ENCODE results near the gene CAPN2.

CAPN2 gene

DNA sequence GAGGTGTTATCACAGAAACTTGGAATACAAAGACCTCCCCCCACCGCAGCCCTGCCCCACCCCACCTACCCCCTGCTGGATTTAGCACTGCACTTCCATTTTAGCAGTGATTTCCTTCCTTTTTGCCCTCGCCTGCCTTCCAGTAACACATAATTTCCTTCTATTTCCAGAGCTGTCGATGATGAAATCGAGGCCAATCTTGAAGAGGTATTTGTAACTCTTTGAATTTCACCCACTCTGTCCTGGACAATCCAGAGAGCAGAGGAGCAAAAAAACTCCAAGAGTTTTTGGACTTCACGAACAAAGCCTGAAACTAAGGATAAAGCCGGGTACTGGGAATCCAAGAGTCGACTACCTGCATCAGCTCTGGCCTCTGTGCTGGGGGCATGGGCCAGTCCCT lies 49.1 kb downstream of the CAPN2 start:
- TF ChIP-seq, protein P1, sequence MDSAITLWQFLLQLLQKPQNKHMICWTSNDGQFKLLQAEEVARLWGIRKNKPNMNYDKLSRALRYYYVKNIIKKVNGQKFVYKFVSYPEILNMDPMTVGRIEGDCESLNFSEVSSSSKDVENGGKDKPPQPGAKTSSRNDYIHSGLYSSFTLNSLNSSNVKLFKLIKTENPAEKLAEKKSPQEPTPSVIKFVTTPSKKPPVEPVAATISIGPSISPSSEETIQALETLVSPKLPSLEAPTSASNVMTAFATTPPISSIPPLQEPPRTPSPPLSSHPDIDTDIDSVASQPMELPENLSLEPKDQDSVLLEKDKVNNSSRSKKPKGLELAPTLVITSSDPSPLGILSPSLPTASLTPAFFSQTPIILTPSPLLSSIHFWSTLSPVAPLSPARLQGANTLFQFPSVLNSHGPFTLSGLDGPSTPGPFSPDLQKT (IDR thresholded peaks at IDR 0.05; ENCODE audit: borderline replicate concordance, low read depth, low read length), result no peak
- TF ChIP-seq KLF16 (tag by site-specific recombination; IDR thresholded peaks at IDR 0.05) (no peak), ZSCAN23 (tag by site-specific recombination; IDR thresholded peaks at IDR 0.05) (no peak), GLIS2 (tag by site-specific recombination; IDR thresholded peaks at IDR 0.05) (no peak), ZNF776 (tag by site-specific recombination; IDR thresholded peaks at IDR 0.05; ENCODE audit: borderline replicate concordance) (no peak), ZNF654 (tag by site-specific recombination; IDR thresholded peaks at IDR 0.05; ENCODE audit: low read depth) (no peak), ZNF16 (tag by site-specific recombination; IDR thresholded peaks at IDR 0.05; ENCODE audit: low read depth) (no peak), ZNF585B (tag by site-specific recombination; IDR thresholded peaks at IDR 0.05) (no peak), ZNF660 (tag by site-specific recombination; IDR thresholded peaks at IDR 0.05) (no peak), ZNF394 (tag by site-specific recombination; IDR thresholded peaks at IDR 0.05; ENCODE audit: borderline replicate concordance) (no peak), ZFP37 (tag by site-specific recombination; IDR thresholded peaks at IDR 0.05) (no peak), ZNF501 (tag by site-specific recombination; IDR thresholded peaks at IDR 0.05) (no peak)
- TF ChIP-seq, protein P2, sequence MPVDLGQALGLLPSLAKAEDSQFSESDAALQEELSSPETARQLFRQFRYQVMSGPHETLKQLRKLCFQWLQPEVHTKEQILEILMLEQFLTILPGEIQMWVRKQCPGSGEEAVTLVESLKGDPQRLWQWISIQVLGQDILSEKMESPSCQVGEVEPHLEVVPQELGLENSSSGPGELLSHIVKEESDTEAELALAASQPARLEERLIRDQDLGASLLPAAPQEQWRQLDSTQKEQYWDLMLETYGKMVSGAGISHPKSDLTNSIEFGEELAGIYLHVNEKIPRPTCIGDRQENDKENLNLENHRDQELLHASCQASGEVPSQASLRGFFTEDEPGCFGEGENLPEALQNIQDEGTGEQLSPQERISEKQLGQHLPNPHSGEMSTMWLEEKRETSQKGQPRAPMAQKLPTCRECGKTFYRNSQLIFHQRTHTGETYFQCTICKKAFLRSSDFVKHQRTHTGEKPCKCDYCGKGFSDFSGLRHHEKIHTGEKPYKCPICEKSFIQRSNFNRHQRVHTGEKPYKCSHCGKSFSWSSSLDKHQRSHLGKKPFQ (tag by site-specific recombination; IDR thresholded peaks at IDR 0.05), result no peak
- TF ChIP-seq, protein P3, sequence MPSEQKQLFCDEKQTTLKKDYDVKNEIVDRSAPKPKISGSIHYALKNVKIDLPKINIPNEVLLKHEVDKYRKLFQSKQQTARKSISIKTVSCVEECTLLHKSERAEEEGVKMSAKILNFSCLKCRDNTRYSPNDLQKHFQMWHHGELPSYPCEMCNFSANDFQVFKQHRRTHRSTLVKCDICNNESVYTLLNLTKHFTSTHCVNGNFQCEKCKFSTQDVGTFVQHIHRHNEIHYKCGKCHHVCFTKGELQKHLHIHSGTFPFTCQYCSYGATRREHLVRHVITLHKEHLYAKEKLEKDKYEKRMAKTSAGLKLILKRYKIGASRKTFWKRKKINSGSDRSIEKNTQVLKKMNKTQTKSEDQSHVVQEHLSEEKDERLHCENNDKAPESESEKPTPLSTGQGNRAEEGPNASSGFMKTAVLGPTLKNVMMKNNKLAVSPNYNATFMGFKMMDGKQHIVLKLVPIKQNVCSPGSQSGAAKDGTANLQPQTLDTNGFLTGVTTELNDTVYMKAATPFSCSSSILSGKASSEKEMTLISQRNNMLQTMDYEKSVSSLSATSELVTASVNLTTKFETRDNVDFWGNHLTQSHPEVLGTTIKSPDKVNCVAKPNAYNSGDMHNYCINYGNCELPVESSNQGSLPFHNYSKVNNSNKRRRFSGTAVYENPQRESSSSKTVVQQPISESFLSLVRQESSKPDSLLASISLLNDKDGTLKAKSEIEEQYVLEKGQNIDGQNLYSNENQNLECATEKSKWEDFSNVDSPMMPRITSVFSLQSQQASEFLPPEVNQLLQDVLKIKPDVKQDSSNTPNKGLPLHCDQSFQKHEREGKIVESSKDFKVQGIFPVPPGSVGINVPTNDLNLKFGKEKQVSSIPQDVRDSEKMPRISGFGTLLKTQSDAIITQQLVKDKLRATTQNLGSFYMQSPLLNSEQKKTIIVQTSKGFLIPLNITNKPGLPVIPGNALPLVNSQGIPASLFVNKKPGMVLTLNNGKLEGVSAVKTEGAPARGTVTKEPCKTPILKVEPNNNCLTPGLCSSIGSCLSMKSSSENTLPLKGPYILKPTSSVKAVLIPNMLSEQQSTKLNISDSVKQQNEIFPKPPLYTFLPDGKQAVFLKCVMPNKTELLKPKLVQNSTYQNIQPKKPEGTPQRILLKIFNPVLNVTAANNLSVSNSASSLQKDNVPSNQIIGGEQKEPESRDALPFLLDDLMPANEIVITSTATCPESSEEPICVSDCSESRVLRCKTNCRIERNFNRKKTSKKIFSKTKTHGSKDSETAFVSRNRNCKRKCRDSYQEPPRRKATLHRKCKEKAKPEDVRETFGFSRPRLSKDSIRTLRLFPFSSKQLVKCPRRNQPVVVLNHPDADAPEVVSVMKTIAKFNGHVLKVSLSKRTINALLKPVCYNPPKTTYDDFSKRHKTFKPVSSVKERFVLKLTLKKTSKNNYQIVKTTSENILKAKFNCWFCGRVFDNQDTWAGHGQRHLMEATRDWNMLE (tag by site-specific recombination; conservative IDR thresholded peaks at IDR 0.05; ENCODE audit: low read depth), result no peak
- TF ChIP-seq, protein P4, sequence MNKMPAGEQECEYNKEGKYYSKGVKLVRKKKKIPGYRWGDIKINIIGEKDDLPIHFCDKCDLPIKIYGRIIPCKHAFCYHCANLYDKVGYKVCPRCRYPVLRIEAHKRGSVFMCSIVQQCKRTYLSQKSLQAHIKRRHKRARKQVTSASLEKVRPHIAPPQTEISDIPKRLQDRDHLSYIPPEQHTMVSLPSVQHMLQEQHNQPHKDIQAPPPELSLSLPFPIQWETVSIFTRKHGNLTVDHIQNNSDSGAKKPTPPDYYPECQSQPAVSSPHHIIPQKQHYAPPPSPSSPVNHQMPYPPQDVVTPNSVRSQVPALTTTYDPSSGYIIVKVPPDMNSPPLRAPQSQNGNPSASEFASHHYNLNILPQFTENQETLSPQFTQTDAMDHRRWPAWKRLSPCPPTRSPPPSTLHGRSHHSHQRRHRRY (tag by site-specific recombination; IDR thresholded peaks at IDR 0.05), result no peak
- H3K4me3 ChIP-seq (ENCODE audit: low read depth, low read length), result no peak overlapping the region
- no peaks in the 10 kb centered on the region for H3K9me3 ChIP-seq (ENCODE audit: control insufficient read depth, insufficient read depth, low read depth, low read length)
- CTCF ChIA-PET, result interaction anchor here (1.0 to 2.2 kb wide), 3 partner anchors 9 to 12 kb away, joined by 3 to 17 read pairs (median 4); no protein-coding TSS in a partner anchor
- no peak overlapping the region for H3K27ac ChIP-seq (ENCODE audit: extremely low read depth, low read depth, low read length)
- H3K36me3 ChIP-seq (ENCODE audit: control insufficient read depth in 2 of 2, insufficient read depth in 1 of 2, low read length in 2 of 2), result peaks cover 33 to 73% of the 10 kb centered on the region in 2 experiments
- POLR2A ChIA-PET, result interaction anchor here (1.7 kb wide), 1 partner anchor 12 kb away, joined by 4 read pairs; no protein-coding TSS in a partner anchor
- no peaks in the 10 kb centered on the region for H3K4me1 ChIP-seq (ENCODE audit: control insufficient read depth, insufficient read depth, low read length)

DNA sequence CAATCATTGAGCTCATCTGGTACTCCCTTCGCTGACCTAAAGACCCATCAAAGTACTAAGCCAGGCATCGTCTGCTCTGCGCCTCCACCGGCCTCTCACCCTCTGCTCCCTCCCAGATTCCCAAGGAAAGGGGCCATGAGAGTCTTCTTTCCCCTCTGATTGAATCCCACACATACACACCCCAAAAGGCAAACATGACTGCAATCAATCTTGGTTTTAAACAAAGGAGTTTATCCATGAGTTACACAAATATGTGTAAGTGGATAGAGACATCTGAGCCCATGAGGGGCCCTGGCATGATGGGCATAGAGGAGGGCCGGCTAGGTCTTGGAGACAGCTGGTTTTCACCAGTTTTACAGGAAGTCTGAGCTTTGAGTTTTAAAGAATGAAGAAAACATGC lies 50.9 kb downstream of the CAPN2 start:
- ChIA-PET POLR2A (interaction anchor here (0.7 kb wide), 1 partner anchor 13 kb away, joined by 3 read pairs; no protein-coding TSS in a partner anchor), CTCF (interaction anchor here (0.7 to 1.4 kb wide), 4 partner anchors 56 to 623 kb away, joined by 3 to 5 read pairs (median 4); no protein-coding TSS in a partner anchor)
- Histone ChIP-seq H3K4me3 (ENCODE audit: low read depth, low read length) (no peak overlapping the region), H3K27ac (ENCODE audit: extremely low read depth, low read depth, low read length) (no peak overlapping the region), H3K9me3 (ENCODE audit: control insufficient read depth, insufficient read depth, low read depth, low read length) (no peaks in the 10 kb centered on the region), H3K4me1 (ENCODE audit: control insufficient read depth, insufficient read depth, low read length) (no peaks in the 10 kb centered on the region), H3K36me3 (ENCODE audit: control insufficient read depth in 2 of 2, insufficient read depth in 1 of 2, low read length in 2 of 2) (peaks cover 30 to 58% of the 10 kb centered on the region in 2 experiments)
- no peak for TF ChIP-seq ZNF175 (tag by site-specific recombination; IDR thresholded peaks at IDR 0.05)
- no peak for TF ChIP-seq ZNF843 (tag by site-specific recombination; IDR thresholded peaks at IDR 0.05)

Data from HEK293 (cell line).